Measurements from ENCODE around the gene DNPEP.

The DNPEP gene

DNA sequence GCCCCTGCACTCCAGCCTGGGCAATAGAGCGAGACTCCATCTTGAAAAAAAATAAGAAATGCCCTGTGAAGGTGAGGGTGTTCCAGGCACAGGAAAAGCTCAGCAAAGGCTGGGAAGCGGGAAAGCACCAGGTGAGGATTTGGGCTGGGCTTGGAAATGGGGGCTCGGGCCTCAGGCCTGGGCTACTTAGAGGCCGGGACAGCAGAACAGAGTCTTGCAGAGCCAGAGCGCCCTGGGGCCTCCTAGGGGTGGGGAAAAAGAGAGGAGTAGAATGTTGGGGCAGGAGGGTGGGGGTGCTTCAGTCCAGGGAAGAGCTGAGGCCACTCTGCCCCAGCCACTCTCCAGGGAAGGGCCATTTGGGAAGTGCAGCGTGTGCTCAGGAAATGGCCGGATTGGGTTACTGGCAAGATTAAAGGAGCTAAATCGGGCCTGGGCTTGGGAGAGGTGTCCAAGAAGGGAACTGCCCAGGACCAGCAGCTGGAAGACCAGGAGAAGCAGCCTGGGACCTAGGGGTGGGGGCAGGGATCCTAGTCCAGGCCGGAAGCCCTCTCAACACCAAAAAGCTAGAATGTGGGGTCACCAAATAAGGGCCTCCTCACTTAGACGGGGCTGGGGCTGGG lies 16.7 kb upstream of the DNPEP start:
- H3K9me3 ChIP-seq (ENCODE audit: low read length): no peaks in the 10 kb centered on the region
- no peak overlapping the region for H3K27ac ChIP-seq (ENCODE audit: low read depth, low read length, poor library complexity, severe bottlenecking)
- no peaks in the 10 kb centered on the region for H3K36me3 ChIP-seq (ENCODE audit: insufficient read depth, low read length)
- no peak overlapping the region for H2AFZ ChIP-seq (ENCODE audit: low read length)
- no peak for TF ChIP-seq EZH2 (IDR thresholded peaks at IDR 0.05; ENCODE audit: borderline replicate concordance, low read length)
- TF ChIP-seq, protein P1, sequence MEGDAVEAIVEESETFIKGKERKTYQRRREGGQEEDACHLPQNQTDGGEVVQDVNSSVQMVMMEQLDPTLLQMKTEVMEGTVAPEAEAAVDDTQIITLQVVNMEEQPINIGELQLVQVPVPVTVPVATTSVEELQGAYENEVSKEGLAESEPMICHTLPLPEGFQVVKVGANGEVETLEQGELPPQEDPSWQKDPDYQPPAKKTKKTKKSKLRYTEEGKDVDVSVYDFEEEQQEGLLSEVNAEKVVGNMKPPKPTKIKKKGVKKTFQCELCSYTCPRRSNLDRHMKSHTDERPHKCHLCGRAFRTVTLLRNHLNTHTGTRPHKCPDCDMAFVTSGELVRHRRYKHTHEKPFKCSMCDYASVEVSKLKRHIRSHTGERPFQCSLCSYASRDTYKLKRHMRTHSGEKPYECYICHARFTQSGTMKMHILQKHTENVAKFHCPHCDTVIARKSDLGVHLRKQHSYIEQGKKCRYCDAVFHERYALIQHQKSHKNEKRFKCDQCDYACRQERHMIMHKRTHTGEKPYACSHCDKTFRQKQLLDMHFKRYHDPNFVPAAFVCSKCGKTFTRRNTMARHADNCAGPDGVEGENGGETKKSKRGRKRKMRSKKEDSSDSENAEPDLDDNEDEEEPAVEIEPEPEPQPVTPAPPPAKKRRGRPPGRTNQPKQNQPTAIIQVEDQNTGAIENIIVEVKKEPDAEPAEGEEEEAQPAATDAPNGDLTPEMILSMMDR (IDR thresholded peaks at IDR 0.05; ENCODE audit: low read length): no peak
- no peak overlapping the region for H3K4me3 ChIP-seq (ENCODE audit: low read depth, low read length, poor library complexity, severe bottlenecking)
- no peaks in the 10 kb centered on the region for H3K4me1 ChIP-seq (ENCODE audit: insufficient read depth, low read length, severe bottlenecking)
- no peak overlapping the region for H3K4me2 ChIP-seq (ENCODE audit: low read length)
- H3K79me2 ChIP-seq (ENCODE audit: insufficient read depth, low read length): no peaks in the 10 kb centered on the region
- H3F3A ChIP-seq (ENCODE audit: insufficient read depth, low read length): no peaks in the 10 kb centered on the region
- H4K20me1 ChIP-seq (ENCODE audit: insufficient read depth, low read length): no peaks in the 10 kb centered on the region
- no peaks in the 10 kb centered on the region for H3K9me2 ChIP-seq (ENCODE audit: low read depth, low read length)
- H3K27me3 ChIP-seq (ENCODE audit: insufficient read depth, low read length): no peaks in the 10 kb centered on the region; the same call in 1 of the 2 replicates
- no peak overlapping the region for H3K9ac ChIP-seq (ENCODE audit: low read length)

- Histone ChIP-seq H3K9ac (ENCODE audit: low read length) (no peak overlapping the region), H3K4me1 (ENCODE audit: insufficient read depth, low read length, severe bottlenecking) (no peaks in the 10 kb centered on the region), H3K36me3 (ENCODE audit: insufficient read depth, low read length) (no peaks in the 10 kb centered on the region), H3K4me3 (ENCODE audit: low read depth, low read length, poor library complexity, severe bottlenecking) (no peak overlapping the region), H3K9me3 (ENCODE audit: low read length) (no peaks in the 10 kb centered on the region), H3K4me2 (ENCODE audit: low read length) (no peak overlapping the region), H3K9me2 (ENCODE audit: low read depth, low read length) (no peaks in the 10 kb centered on the region), H3K79me2 (ENCODE audit: insufficient read depth, low read length) (no peaks in the 10 kb centered on the region), H3K27me3 (ENCODE audit: insufficient read depth, low read length) (no peaks in the 10 kb centered on the region; the same call in 1 of the 2 replicates), H4K20me1 (ENCODE audit: insufficient read depth, low read length) (no peaks in the 10 kb centered on the region), H2AFZ (ENCODE audit: low read length) (no peak overlapping the region), H3K27ac (ENCODE audit: low read depth, low read length, poor library complexity, severe bottlenecking) (no peak overlapping the region), H3F3A (ENCODE audit: insufficient read depth, low read length) (no peaks in the 10 kb centered on the region)
- TF ChIP-seq EZH2 (IDR thresholded peaks at IDR 0.05; ENCODE audit: borderline replicate concordance, low read length): no peak
- TF ChIP-seq, protein P1 (IDR thresholded peaks at IDR 0.05; ENCODE audit: low read length): no peak
Observed at GRCh38 chr2:219403861-219404260, 16.1 kb upstream of the DNPEP start.

DNA sequence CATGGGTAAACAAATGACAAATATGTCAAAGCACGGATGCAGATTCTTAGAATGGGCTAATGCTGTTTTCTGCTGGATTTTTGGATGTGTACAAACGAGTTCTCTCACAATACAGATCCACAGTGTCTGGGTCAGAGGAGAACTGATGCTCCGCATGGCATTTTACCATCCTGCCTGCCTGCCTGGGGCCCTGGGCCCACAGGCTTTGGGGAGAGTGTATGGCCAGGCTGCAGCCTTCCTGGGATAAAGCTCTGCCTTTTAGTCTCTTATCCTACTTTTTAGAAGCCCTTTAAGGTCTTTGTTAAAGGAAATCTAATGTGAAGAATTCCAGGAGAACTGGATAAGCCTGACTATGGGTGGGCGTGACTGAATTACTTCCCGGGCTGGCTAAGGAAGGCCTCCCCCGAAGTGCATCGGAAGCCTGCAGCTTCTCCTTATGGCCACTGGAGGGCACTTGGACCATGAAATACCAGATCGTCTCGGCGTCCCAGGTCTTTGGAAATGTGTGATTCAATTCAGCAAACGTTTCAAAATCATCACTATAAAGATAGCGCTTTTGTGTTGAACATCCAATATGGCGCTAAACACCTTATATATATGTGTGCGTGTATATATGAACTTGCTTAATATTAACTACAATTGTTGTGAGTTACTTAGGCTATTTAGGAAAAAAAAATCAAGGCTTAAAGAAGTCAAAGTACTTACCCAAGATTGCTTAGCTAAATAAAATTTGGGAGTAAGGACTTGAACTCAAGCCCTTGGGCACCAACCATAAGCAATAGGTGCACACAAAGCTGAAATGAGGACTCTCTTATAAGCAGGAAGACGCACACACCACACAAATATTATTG lies 15.2 kb upstream of the DNPEP start:
- Histone ChIP-seq H3K27me3 (ENCODE audit: insufficient read depth, low read length) (no peaks in the 10 kb centered on the region; the same call in 1 of the 2 replicates), H3K4me2 (ENCODE audit: low read length) (no peak overlapping the region), H3K9me2 (ENCODE audit: low read depth, low read length) (no peaks in the 10 kb centered on the region), H3K9ac (ENCODE audit: low read length) (no peak overlapping the region), H3F3A (ENCODE audit: insufficient read depth, low read length) (no peaks in the 10 kb centered on the region), H3K4me1 (ENCODE audit: insufficient read depth, low read length, severe bottlenecking) (no peaks in the 10 kb centered on the region), H3K9me3 (ENCODE audit: low read length) (no peaks in the 10 kb centered on the region), H3K27ac (ENCODE audit: low read depth, low read length, poor library complexity, severe bottlenecking) (no peak overlapping the region), H3K4me3 (ENCODE audit: low read depth, low read length, poor library complexity, severe bottlenecking) (no peak overlapping the region), H4K20me1 (ENCODE audit: insufficient read depth, low read length) (no peaks in the 10 kb centered on the region), H3K36me3 (ENCODE audit: insufficient read depth, low read length) (no peaks in the 10 kb centered on the region), H3K79me2 (ENCODE audit: insufficient read depth, low read length) (no peaks in the 10 kb centered on the region), H2AFZ (ENCODE audit: low read length) (no peak overlapping the region)
- no peak for TF ChIP-seq EZH2 (IDR thresholded peaks at IDR 0.05; ENCODE audit: borderline replicate concordance, low read length)
- TF ChIP-seq, protein P1 (IDR thresholded peaks at IDR 0.05; ENCODE audit: low read length): peak; percentile 86
